Measurements from ENCODE around the gene RXRA.

The RXRA gene

DNA sequence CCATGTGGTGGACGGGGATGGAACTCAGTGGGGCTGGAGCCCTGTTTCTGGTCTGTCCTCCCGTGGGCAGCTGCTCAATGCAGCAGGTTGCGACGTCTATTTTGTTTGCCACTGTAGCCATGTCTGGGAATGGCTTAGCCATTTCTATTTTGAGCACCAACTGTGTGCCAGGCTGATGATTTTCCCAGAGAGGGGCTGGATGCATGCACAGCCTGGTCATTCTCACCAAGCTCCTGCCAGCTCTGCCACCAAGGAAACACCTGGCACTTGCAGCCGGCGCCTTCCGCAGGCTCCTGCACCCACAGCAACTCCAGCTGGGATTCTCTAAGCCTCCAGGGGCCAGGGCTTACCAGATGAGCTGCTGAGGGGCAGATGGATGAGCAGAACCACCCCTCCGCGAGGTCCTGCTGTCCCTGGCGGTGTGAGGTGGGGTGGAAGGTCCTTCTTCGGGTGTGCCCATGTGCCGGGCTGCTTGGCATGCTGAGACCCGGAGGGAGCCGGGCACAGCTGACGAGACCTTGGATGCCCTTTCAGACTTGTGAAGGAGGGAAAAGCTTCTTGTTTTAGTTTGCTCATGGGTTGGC lies 151.2 kb downstream of the RXRA start:
- FAIRE-seq = no peak

DNA sequence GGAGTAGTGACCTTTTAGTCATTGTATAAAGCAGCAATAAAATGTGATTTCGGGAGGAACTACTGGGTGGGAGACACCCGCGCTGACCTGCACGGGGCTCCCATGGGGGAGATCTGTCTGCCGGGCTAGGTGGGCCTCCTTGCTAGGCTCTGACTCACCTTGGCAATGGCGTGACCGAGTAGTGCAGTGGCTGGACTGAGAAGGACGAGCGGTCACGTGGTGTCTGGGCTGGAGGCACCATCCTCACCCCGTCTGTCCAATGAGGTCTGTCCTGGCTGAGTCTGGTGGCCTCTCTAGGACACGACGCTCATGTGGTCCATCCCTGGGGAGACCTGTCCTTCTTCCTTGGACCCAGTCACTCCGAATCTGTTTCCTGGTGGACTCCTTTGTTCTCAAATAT lies 151.7 kb downstream of the RXRA start:
- no peak for FAIRE-seq

- no peak for FAIRE-seq
Measured at GRCh38 chr9:134481762-134482161, 155.5 kb downstream of the RXRA start.

- FAIRE-seq = no peak
Measured at GRCh38 chr9:134482226-134482625, 156.0 kb downstream of the RXRA start.

DNA sequence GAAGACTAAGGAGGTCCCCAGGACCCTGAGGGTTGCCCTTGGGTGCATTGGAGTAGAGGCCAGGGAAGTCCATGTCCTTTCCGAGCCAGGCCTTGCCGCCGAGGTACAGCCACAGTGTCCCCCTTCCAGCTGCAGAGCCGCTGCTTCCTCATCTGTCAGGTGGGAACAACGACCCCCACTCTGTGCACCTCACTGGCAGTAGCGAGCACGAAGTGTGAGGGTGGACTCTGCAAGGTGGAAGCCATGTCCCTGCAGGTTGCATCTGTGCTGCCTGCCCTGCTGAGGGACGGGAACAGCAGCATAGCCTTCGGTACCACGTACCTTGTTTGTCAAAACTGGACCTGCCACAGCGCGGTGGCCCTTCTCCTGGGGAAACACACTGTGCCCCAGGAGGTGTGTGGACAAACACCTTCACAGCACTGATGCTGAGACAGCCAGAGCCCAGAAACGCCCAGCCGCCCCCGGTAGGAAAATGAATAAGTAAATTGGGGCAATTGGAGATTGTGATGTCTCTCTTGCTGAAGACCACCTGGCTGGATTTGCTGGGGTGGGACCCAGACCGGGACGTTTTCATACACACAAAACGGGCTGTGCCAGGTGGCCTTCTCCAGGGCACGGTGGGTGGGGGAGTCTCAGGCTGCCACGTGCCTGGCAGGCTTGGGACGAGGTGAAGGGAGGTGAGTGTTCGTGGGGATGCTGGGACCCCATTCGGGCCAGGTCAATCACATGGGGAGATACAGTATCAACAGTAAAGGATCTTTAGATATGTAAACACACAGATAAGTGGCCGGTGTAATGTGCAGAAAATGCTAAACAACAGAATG lies 157.3 kb downstream of the RXRA start:
- no peak for FAIRE-seq

DNA sequence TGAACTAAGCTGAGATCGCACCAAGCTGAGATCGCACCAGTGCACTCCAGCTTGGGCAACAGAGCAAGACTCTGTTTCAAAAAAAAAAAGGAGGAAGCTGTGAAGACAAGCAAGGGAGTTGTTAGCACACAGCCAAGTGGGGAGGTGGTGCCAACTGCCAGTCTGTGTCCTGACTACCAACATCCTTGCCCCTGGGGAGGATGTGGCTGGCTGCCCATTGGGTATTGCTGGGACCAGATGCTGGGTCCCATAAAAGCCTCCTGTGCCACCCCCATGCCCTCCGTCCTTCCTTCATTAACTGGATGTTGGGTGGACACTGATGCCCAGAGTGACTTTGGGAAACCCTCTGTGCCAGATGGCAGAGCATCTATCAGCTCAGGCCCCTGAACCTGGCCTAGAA lies 158.2 kb downstream of the RXRA start:
- FAIRE-seq = no peak

- FAIRE-seq = no peak
Measured at GRCh38 chr9:134485653-134486052, 159.4 kb downstream of the RXRA start.

DNA sequence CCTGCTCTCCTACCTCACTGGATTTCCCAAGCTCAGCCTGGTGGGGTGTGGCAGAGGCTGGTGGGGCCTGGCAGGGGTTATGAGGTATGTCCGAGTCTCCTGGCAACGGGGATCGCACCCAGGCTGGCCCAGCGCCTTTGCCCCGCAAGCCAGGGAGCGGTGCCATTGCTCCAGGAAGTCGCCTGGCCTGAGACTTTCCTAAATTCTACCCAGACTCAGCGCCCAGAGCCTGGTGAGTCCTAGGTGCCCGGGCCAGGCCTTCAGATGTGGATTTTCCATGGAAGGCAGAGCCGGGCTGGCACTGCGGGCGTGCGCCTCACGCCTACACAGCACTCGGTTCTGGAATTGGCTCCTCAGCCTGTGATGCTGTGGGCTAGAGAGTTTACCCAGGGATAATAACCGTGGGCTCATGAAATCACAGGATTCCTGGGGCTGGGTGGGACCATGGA lies 159.9 kb downstream of the RXRA start:
- no peak for FAIRE-seq

DNA sequence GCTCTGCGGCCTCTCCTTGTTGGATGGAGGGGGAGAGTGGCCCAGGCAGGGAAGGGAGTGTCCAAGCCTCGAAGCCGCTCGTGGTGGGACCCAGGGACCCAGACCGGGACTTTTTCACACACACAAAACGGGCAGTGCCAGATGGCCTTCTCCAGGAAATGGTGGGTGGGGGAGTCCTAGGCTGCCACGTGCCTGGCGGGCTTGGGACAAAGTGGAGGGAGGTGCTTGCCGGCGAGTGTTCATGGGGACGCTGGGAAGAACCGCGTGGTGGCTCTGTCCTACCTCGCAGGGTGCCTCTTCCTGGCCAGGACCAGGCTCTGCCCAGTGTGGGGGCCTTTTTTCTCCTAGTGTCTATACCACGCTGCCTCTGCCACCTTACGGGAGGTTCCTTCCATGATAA lies 160.3 kb downstream of the RXRA start:
- FAIRE-seq = no peak
